AG10803 (cell line): ENCODE results near the gene IDE.

Experiments used
- DNase-seq: peaks from one replicate; pipeline ENCODE4 v3.0.0; 2010; ENCODE audit warnings: low read depth
- H3K4me3 ChIP-seq: 2 replicates; pipeline ENCODE4 v1.5.1; 2011; ENCODE audit warnings: mild to moderate bottlenecking, low read length, control low read depth
- TF ChIP-seq, protein P1 (sequence below): conservative IDR thresholded peaks from 2 replicates; pipeline ENCODE4 v1.5.1; 2011; ENCODE audit warnings: mild to moderate bottlenecking, low read length, control low read depth, inconsistent platforms

The IDE gene

DNA sequence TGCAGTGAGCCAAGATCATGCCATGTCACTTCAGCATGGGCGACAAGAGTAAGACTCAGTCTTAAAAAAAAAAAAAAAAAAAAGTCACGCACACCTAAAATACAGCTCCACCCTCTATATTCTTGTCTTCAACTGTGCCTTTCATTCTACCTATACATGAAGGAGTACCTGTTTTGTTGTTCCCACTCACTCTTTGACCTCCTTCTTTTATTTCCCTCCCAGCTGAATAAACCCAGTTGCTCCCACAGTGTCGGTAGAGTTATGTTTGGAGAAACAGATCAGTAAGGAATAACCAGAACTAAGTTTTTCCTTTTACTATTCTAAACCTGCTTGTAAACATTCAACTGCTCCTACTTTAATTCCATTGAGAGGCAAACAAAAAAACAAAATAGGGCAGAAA, 50.3 kb downstream of the IDE start:
- H3K4me3 ChIP-seq = no peak overlapping the region
- DNase-seq = no peak
- TF ChIP-seq, protein P1, sequence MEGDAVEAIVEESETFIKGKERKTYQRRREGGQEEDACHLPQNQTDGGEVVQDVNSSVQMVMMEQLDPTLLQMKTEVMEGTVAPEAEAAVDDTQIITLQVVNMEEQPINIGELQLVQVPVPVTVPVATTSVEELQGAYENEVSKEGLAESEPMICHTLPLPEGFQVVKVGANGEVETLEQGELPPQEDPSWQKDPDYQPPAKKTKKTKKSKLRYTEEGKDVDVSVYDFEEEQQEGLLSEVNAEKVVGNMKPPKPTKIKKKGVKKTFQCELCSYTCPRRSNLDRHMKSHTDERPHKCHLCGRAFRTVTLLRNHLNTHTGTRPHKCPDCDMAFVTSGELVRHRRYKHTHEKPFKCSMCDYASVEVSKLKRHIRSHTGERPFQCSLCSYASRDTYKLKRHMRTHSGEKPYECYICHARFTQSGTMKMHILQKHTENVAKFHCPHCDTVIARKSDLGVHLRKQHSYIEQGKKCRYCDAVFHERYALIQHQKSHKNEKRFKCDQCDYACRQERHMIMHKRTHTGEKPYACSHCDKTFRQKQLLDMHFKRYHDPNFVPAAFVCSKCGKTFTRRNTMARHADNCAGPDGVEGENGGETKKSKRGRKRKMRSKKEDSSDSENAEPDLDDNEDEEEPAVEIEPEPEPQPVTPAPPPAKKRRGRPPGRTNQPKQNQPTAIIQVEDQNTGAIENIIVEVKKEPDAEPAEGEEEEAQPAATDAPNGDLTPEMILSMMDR = no peak

DNA sequence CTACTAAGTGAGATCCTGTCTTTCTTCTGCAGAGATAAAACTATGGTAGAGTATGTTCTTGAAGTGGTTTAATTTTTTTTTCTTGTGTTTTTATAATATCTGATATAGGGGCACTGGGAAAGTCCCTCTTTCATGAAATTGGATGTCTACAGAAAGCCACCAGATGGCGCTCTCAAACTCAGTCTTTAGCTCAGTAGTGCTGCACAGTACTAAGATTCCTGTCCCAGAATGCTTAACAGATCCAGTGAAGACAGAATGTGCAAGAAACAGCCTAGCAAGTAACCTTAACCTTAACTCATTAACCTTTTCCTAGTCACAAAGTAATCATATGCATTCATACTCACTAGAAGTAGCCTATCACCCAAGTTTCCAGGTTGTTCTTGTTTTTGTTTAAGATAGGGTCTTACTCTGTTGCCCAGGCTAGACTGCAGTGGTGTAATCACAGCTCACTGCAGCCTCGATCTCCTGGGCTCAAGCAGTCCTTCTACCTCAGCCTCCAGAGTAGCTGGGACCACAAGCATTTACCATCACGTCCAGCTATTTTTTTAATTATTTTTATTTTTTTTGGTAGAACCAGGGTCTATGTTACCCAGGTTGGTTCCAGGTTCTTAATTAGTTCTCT, 56.7 kb downstream of the IDE start:
- DNase-seq = peak; percentile 78
- TF ChIP-seq, protein P1 = peak; percentile 85
- H3K4me3 ChIP-seq = no peak overlapping the region

DNA sequence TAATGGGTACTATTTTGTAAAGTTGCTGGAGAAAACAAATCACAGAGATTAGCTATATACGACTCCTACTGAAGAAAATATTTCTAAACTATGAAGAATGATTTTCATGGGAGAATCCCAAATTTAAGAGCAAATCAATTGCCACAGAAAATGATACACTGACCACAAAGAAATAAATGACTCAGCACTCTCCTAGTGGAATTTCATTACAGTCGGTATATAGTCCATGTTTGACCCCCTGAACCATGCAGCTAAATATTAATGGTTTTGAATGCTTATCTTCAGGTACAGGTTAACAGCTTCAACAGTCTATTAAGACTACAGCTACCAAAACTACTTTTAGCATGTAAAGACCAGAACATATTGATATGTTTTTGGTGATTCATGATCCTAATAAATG, 65.0 kb downstream of the IDE start:
- no peak overlapping the region for H3K4me3 ChIP-seq
- no peak for DNase-seq
- TF ChIP-seq, protein P1 = no peak

DNA sequence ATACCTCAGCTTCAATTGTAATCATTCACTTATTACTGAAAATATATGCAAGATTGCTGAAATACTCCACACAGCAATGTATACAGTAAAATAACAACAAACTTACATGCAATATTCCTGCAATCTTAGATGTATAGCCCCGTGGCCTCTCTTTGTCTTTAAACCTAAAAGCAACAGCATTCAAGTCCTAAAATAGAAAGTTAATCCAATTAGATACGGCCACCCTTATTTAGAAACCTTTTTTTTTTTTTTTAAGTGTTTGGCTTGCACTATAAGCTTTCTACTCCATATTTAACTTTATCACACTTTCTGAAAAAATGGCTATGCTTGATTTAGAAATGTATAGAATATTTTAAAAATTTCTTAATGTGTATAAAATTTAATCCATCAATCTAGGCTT, 67.6 kb downstream of the IDE start:
- TF ChIP-seq, protein P1 = no peak
- no peak overlapping the region for H3K4me3 ChIP-seq
- DNase-seq = no peak

DNA sequence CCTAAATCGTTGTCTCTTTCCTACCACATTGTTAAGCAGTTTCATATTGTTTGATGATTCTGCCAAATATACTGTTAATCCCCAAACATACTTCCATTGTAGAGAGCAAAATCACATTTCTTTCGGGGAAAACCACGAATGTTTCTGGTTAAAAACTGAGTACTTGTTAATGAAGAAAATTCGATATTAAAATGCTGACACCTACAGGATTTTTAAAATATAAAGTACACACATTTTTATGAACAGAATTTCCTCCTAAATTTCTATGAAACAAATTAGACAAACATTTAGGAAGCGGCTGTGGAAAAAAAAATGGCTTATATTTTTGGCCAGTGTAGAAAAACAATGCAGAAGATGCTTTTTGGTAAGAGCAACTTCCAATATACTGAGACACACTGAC, 68.8 kb downstream of the IDE start:
- DNase-seq = no peak
- no peak overlapping the region for H3K4me3 ChIP-seq
- TF ChIP-seq, protein P1 = no peak

DNA sequence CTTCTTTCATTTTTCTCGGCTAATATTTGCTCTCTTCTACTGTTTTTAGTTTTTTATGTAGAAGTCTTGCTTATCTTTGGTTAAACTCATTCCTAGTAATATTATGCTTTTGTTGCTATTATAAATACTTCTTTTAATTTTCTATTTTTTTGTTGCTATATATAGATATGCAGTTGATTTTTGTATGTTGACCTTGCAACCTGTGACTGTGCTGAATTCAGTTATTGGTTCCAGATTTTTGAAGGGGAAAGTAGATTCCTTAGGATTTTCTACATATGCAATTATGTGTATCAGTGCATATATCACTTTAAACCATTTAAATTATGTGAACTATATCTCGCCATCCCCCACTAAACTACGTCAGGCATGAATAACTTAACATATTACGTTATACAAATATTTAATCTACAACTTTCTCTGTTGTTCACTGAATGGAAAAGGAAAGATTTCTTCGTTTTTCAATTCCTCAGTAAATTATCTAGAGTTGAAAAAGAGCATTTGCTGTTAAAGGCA, 71.5 kb downstream of the IDE start:
- no peak overlapping the region for H3K4me3 ChIP-seq
- DNase-seq = no peak
- TF ChIP-seq, protein P1 = no peak

DNA sequence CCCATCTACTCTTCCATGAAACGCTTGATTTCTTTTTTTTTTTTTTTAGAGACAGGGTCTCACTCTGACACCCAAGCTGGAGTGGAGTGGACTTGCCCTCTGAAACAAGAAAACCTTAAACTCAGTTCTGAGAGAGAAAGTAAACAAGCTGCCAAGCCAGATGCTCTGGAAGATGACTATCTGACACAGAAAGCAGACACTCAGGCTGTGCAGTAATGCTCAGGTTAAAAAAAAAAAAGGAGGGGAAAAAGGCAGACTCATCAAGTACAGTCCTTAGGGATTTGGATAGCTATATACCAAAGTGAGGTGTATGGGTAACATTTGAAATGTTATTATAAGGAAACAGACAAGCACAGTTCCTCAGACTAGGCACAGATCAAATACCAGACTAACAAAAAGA, 80.5 kb downstream of the IDE start:
- no peak overlapping the region for H3K4me3 ChIP-seq
- no peak for DNase-seq
- TF ChIP-seq, protein P1 = no peak
